Activated CD4-positive, CD25-positive, alpha-beta regulatory T cell (primary cell): ENCODE measurements around the gene LRMDA.
"Not testable (repeated sequence)": the region's sequence is repeated elsewhere in the genome, so short reads cannot be mapped to it uniquely, and the experiment has no call there.

Experiments
- DNase-seq, 4 experiments: peaks; one replicate each; lab custom pipeline; 2025; lab: John Stamatoyannopoulos, UW

LRMDA gene

GRCh38 chr10:76051007-76051936, 619.8 kb downstream of the LRMDA start:
- no peak for DNase-seq

- no peak for DNase-seq
Observed at GRCh38 chr10:76052682-76053503, 621.5 kb downstream of the LRMDA start.

- DNase-seq, result no peak
Observed at GRCh38 chr10:76055466-76055865, 624.0 kb downstream of the LRMDA start.

- DNase-seq, result no peak
Observed at GRCh38 chr10:76055963-76056362, 624.5 kb downstream of the LRMDA start.

GRCh38 chr10:76060993-76061392, 629.6 kb downstream of the LRMDA start:
- DNase-seq, result not testable (repeated sequence)

- DNase-seq, result no peak
Observed at GRCh38 chr10:76066457-76066856, 635.0 kb downstream of the LRMDA start.

GRCh38 chr10:76067447-76067846, 636.0 kb downstream of the LRMDA start:
- no peak for DNase-seq

- DNase-seq, result no peak
Observed at GRCh38 chr10:76068856-76069255, 637.4 kb downstream of the LRMDA start.

GRCh38 chr10:76070916-76071315, 639.5 kb downstream of the LRMDA start:
- no peak for DNase-seq

GRCh38 chr10:76071653-76072365, 640.4 kb downstream of the LRMDA start:
- no peak for DNase-seq

GRCh38 chr10:76072384-76072783, 641.0 kb downstream of the LRMDA start:
- no peak for DNase-seq

GRCh38 chr10:76073524-76073923, 642.1 kb downstream of the LRMDA start:
- no peak for DNase-seq

GRCh38 chr10:76074659-76075058, 643.2 kb downstream of the LRMDA start:
- DNase-seq, result no peak

- DNase-seq, result no peak
Observed at GRCh38 chr10:76080451-76080850, 649.0 kb downstream of the LRMDA start.

- no peak for DNase-seq
Observed at GRCh38 chr10:76080991-76081390, 649.6 kb downstream of the LRMDA start.

- DNase-seq, result no peak
Observed at GRCh38 chr10:76082232-76082631, 650.8 kb downstream of the LRMDA start.

- no peak for DNase-seq
Observed at GRCh38 chr10:76082956-76083355, 651.5 kb downstream of the LRMDA start.

- DNase-seq, result no peak
Observed at GRCh38 chr10:76085002-76085816, 653.8 kb downstream of the LRMDA start.

GRCh38 chr10:76085817-76086167, 654.4 kb downstream of the LRMDA start:
- DNase-seq, result no peak

GRCh38 chr10:76086170-76086760, 654.8 kb downstream of the LRMDA start:
- DNase-seq, result no peak
